Measurements from ENCODE around the gene FILIP1L. TPM values are rescaled to one million over a fixed set of nuclear protein-coding genes. Genes with fewer than 3 reads are reported as not detected.

Gene FILIP1L
- total RNA-seq, 4 donors from 2014 or later, result 28.3 to 56.3 (median 43.2) TPM

DNA sequence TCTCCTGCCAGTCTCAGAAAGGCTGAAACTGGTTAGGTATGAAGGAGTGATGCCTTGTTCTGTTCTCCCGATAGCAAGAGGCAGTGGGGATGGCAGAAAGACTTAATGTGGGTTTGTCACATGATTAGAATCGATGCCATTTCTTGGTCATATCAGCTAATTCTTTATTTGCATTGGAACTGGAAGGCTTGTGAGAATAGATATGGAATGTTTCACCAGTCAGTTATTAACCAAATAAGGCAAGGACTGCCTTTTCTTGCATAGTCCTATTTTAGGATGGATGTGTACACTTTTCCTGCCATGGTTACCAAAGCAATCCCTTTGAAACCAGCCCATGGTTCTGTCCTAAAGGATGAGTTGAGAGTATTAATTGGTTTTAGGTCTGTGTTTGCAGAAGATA is 33.7 kb downstream of the FILIP1L start:
- TF ChIP-seq, protein P1, sequence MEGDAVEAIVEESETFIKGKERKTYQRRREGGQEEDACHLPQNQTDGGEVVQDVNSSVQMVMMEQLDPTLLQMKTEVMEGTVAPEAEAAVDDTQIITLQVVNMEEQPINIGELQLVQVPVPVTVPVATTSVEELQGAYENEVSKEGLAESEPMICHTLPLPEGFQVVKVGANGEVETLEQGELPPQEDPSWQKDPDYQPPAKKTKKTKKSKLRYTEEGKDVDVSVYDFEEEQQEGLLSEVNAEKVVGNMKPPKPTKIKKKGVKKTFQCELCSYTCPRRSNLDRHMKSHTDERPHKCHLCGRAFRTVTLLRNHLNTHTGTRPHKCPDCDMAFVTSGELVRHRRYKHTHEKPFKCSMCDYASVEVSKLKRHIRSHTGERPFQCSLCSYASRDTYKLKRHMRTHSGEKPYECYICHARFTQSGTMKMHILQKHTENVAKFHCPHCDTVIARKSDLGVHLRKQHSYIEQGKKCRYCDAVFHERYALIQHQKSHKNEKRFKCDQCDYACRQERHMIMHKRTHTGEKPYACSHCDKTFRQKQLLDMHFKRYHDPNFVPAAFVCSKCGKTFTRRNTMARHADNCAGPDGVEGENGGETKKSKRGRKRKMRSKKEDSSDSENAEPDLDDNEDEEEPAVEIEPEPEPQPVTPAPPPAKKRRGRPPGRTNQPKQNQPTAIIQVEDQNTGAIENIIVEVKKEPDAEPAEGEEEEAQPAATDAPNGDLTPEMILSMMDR (IDR thresholded peaks at IDR 0.05; ENCODE audit: low read depth), result no peak

DNA sequence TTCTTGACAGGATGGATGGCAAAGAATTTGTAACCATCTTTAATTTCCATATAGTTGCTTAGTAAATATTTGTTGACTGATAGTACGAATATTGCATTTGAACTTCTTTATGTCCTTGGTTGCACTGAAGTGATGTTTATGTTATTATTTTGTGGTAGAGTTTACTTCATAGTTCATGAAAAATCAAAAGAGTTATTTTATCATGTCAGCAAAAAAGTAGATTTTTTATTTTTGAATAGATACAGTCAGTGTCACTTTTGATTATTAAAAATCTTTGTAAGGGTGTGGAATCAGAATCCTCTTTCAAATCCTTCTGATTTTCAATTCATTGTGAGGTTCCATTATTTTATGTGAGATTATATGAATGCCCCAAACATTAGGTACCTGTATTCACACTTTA is 35.0 kb downstream of the FILIP1L start:
- TF ChIP-seq, protein P1 (IDR thresholded peaks at IDR 0.05; ENCODE audit: low read depth), result no peak

DNA sequence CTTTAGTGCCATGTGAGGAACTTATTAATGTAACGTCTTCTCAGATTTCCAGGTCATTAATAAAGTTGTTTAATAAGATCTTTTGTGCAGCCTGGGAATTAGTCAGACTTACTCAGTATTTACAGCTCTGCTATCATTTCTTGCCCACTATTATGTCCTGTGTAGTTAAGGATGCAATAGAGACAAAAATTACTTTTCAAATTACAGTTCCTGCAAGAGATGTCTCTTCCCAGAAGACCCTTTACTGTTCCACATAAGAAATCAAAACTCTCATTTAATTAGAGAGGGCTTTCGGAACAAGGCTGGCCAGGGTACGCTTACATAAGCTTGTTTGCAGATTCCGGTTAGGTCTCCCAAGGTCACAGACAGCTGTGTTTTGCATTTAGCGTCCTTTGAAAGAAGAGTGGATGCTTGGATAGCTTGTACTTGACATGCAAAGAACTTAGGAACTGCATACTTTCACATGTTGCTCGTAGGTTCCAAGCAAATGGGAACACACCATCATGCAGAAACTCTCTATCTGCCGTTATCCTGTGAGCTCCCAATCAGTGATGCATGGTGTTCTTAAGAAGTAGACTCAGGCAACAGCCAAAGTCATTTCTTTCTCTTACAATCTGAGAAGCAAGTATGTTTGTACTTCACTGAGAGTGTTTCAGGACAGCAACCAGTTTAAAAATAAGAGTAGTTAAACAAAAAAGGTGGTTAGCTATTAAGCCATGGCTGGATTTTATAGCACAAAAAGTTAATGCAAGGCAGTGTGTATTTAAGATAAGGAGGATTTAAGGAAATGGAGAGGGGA is 37.4 kb downstream of the FILIP1L start:
- TF ChIP-seq, protein P1 (IDR thresholded peaks at IDR 0.05; ENCODE audit: low read depth), result no peak

DNA sequence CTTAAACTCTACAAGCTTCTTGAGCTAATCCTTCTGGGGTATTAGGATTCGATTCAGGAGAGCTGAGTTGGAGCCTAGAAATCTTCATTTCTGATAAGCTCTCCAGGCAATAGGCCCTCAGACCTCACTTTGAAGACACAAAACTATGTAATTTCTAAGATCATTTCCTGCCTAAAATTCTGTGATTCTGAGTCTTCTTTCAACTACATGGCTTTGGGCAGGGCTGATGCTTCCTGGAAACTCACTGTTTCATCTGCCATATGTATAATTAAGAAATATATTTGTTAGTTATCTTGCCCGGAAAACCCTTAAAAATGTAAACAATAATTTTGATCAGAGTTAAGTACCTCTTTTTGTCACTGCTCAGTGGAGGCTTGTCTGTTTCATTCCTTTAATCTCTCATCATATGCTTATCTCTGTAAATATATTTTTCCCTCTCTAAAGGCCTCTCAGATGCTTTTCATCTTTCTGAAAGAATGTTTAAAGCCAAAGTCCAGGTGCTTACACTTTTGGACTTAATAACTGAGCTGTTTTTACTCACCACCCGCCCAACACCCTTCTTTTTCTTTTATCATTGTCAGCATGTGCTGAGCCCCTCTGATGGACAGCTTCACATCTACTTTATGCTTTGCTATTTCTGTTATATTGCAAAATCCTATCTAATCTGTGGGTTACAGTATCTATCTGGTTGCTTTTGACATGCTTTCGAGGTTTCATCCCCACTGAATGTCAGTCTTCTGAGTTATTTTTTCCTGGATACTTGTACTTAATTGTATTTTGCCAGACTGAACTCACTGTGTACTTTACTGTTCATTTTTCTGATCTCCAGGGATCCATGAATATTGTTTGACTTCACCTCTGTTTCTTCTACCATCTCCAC is 38.2 kb downstream of the FILIP1L start:
- TF ChIP-seq, protein P1 (IDR thresholded peaks at IDR 0.05; ENCODE audit: low read depth), result no peak

DNA sequence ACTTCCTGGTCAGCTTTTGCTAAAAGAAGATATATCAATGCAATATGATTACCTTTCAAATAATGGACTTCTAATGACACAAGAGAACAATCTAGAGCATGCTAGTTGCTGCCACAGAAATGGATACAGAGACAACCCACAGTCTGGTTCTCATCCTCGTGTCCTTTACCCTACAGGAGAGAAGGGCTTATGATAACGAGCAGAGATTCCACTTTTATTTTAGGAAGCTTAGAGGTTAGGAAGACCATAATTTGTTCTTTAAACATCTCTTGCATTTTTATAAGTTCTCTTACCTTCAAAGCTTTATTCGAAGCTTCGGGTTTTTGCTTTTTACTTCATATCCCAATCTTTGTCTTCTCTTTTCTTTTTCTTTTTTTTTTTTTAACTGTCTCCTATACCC is 39.1 kb downstream of the FILIP1L start:
- TF ChIP-seq, protein P1 (IDR thresholded peaks at IDR 0.05; ENCODE audit: low read depth), result no peak

DNA sequence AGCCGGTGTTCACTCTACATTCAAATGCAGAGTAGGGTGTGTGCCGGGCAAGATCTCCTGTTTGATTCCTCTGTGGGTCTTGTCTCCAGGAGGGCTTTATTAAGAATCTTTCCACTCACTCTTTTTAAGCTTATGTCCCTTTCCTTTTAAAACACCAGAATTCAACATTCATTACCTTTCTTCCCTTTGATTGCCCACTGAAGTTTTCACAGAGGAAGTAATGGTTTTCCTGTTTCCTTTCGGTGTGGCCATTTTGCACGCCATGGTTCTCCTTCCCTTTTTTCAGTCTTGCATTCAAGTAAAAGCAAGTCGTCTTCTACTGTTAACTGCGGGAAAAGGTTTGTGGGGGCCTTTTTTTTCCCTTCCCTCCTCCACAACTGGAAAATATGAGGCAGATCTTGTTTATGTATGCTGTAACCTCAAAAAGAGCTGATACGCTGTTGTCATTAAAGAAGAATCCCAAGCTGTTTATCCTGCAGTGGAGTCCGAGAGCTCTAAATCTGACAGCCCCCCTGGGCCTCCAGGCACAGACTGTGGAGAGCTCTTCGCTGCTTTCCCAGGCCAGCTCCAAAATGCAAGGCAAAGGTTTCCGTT is 40.5 kb downstream of the FILIP1L start:
- TF ChIP-seq, protein P1 (IDR thresholded peaks at IDR 0.05; ENCODE audit: low read depth), result no peak

Measured in subcutaneous adipose tissue (tissue), 4 donors.